GM23248 (cell line): Measurements from ENCODE around the gene FBXW7.

Experiments used
- EZH2 ChIP-seq: fragments of 200-600 bp; sonication (generic); IDR thresholded peaks from 2 replicates; pipeline ENCODE4 v1.6.1; 2018; ENCODE audit warnings: antibody characterized with exemption, mild to moderate bottlenecking; ENCODE audit not compliant: insufficient read depth, poor library complexity, severe bottlenecking
- EZH2phosphoT487 ChIP-seq: fragments of 200-600 bp; sonication (generic); IDR thresholded peaks from 2 replicates; pipeline ENCODE4 v1.6.1; 2018; ENCODE audit warnings: antibody characterized with exemption, moderate library complexity, mild to moderate bottlenecking, low read depth; ENCODE audit not compliant: insufficient read depth

DNA sequence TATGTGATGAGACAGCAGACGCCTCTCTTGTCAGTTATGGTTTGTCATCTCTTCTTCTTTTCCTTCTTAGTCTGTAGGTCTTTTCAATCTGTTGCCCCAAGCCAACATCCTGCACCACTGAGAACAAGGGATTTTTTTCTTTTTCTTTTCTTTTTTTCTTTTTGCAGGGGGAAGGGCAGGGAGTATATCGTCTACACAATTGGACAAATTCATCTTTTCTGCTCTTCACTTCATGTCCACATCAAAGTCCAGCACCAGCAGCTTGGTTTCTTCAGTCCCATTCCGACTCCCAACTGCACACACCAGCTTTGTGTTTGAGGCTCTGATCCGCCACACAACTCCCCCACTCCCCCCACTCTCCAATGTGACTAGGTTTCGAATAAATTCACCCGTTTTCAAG is 213.2 kb downstream of the FBXW7 start:
- TF ChIP-seq EZH2 (no peak), EZH2phosphoT487 (no peak)
